IMR-90 (cell line): ENCODE data around the gene ME1.

Experiments used
- CEBPB ChIP-seq: IDR thresholded peaks from 2 replicates; pipeline ENCODE4 v1.6.1; 2012; ENCODE audit warnings: low read depth, low read length, improper control_type of control experiment
- MAFK ChIP-seq: IDR thresholded peaks from 2 replicates; pipeline ENCODE4 v1.6.1; 2012; ENCODE audit warnings: low read depth, low read length, improper control_type of control experiment
- RFX5 ChIP-seq: IDR thresholded peaks from 2 replicates; pipeline ENCODE4 v1.8.0; 2012; ENCODE audit warnings: low read depth, mild to moderate bottlenecking, low read length, moderate library complexity
- TF ChIP-seq, protein P1 (sequence below): conservative IDR thresholded peaks from 2 replicates; pipeline ENCODE4 v1.5.1; 2012; ENCODE audit warnings: mild to moderate bottlenecking, low read depth, low read length, improper control_type of control experiment

DNA sequence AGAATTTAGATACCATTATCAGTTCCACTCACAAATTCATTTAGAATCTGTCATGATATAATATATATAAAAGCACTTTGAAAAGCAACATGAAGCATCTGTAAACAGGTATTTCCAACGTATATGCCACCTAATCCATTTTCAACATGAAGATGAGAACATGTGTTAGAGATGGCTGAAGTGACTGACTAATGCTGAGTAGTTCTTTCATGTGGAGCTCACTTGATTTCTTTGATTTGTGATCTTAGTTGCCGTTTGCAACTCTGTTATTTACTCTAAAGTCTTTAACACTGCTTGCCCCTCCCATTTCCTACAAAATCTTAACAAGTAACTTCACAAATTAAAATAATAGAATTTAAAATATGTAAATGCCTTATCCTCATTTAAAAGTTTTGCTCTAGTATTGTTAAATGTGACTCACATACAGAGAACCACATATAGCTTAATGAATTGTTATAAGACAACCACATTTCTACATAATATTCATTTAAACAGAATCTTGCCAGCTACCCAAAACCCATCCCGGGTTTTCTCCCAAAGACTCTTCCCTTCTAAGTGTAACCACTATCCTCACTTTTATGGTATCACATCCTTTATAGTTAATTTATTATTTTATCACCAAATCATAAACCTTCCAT is 78.3 kb downstream of the ME1 start:
- TF ChIP-seq RFX5 = no peak
- no peak for TF ChIP-seq CEBPB
- TF ChIP-seq, protein P1, sequence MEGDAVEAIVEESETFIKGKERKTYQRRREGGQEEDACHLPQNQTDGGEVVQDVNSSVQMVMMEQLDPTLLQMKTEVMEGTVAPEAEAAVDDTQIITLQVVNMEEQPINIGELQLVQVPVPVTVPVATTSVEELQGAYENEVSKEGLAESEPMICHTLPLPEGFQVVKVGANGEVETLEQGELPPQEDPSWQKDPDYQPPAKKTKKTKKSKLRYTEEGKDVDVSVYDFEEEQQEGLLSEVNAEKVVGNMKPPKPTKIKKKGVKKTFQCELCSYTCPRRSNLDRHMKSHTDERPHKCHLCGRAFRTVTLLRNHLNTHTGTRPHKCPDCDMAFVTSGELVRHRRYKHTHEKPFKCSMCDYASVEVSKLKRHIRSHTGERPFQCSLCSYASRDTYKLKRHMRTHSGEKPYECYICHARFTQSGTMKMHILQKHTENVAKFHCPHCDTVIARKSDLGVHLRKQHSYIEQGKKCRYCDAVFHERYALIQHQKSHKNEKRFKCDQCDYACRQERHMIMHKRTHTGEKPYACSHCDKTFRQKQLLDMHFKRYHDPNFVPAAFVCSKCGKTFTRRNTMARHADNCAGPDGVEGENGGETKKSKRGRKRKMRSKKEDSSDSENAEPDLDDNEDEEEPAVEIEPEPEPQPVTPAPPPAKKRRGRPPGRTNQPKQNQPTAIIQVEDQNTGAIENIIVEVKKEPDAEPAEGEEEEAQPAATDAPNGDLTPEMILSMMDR = no peak
- TF ChIP-seq MAFK = no peak
